HG03103 (cell line): ENCODE results near the gene PARD3B.

ENCODE experiments used
- ATAC-seq: cut with Tn5 transposase; IDR thresholded peaks from one replicate; pipeline ENCODE4 v1.9.1; 2021; ENCODE audit warnings: low read depth; ENCODE audit not compliant: unreplicated experiment

The PARD3B gene

GRCh38 chr2:205361272-205361671 is 816.0 kb downstream of the PARD3B start:
- ATAC-seq: no peak

DNA sequence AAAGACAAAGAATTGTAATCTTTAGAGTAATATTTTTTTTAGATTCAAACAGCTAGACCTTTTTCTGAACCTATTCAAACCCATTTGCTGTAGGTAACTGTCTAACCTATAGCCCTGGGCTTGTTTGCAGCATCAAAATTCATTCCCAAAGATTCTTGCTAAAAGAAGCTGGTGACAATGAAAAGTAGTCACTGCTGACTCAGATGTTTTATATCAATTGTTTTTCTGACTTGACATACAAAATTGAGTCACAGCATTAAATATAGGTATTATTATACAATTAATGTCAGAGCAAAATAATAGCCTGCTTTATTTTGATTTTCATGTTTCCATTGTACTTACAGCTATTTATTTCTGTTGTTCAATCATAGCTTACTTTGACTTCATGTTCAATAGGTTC is 816.7 kb downstream of the PARD3B start:
- no peak for ATAC-seq

- ATAC-seq: no peak
Measured at GRCh38 chr2:205364261-205364660, 819.0 kb downstream of the PARD3B start.

- ATAC-seq: no peak
Measured at GRCh38 chr2:205366336-205367060, 821.2 kb downstream of the PARD3B start.

DNA sequence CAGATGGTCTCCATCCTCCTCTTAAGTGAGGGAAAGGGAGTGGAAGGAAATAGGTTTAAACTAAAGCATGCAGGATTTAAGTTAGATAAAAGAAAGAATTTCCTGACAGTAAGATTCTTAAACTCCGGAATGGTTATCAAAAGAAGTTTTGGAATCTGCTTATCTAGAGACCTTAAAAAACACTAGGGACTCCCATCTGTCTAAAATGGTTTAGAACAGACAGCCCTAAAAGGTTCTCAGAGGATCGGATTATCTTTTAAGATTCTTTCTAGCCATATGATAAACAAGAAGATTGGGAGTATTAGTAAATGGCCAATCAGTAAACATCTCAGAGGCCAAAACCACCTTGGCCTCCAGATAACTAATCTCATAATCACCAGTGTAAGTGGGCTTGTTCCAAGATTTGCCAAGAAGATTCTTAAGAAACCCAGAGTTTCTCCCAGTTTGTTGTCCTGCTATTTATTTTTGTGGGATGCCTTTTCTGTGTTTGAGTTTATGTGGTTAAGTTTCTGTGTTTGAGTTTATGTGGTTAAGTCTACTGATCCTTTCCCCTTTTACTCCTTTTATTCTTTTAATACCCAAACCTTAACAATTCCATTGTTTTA is 822.2 kb downstream of the PARD3B start:
- ATAC-seq: no peak

- no peak for ATAC-seq
Measured at GRCh38 chr2:205369813-205370212, 824.5 kb downstream of the PARD3B start.

DNA sequence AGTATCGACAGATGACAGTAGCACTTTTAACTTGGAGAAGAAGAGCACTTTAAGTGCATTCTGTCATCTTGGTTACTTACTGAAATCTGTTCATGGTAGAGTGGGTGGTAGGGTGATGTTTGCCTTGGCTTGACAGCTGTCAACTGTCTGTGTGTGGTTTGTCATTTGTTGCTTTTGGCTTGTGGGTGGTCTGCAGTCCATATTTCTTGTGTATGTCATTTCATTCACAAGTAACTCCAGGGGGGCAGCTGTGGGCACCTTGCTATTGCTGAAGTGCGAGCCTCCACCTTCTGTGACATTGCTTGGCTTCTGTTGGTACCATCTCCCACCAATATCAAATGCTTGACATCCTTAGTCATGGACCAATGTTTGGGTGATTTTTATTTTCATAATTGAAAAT is 825.5 kb downstream of the PARD3B start:
- no peak for ATAC-seq

GRCh38 chr2:205372141-205372540 is 826.9 kb downstream of the PARD3B start:
- ATAC-seq: no peak

DNA sequence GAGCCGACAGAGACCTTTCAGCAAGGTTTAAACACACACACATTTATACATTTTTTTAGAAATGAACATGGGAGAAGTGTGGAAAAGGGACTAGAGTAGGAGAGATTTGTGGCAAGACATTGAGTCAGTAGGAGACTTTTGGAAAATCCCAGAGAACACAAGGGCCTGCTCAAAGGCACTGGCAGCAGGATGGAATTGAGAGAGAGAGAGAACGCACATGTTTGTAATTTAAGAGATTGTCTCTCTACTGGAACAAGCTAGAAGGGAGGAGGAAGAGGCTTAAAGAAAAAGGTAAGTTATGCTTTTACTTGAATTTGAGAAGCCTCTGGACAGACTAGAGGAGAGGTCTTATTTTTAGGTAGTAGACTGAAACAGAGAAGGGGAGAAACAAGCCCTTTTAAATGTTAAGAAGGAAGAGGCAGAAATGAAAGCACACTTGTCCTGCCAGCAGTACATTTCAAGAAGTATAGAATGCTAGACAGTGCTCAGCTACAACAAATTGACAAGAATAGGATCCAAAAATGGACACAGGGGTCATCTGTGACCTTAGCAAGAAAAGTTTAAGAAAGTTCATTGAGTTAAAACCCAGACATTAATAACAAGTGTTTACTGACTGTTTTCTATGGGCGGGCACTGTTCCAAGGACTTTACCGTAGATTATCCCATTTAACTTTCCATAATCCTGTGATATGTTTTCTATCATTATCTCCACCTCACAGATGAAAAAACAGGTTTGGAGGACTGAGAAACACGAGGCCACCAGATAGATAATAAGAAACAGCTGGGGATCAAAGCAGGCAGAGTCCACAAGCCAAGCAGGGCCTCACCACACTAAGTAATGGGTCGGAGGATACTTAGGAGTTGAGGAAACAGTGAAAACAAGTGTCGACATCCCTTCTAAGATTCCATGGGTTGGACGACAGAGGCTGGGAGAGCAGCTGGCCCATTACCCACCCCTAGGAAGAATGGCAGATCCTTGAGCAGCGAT is 830.5 kb downstream of the PARD3B start:
- ATAC-seq: no peak

DNA sequence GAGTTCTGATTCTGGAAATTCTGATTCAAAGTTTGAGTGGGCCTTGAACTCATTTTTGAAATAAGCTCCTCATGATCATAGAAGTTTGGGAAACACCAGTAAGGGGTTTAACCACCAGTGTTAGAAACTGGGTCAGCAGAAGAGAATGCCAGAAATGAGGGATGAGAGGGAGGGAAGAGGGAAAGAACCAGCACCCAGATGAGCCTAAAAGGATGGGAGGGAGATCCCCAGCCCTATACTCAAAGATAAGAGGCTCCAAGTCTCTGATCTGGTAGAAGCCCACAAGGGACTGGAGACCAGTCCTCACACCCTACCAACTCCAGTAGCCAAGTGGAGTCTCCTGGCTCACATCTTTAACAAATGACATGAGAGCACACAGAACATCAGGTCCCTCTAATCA is 832.0 kb downstream of the PARD3B start:
- ATAC-seq: no peak

- no peak for ATAC-seq
Measured at GRCh38 chr2:205383601-205384000, 838.3 kb downstream of the PARD3B start.

- no peak for ATAC-seq
Measured at GRCh38 chr2:205386109-205386508, 840.8 kb downstream of the PARD3B start.

DNA sequence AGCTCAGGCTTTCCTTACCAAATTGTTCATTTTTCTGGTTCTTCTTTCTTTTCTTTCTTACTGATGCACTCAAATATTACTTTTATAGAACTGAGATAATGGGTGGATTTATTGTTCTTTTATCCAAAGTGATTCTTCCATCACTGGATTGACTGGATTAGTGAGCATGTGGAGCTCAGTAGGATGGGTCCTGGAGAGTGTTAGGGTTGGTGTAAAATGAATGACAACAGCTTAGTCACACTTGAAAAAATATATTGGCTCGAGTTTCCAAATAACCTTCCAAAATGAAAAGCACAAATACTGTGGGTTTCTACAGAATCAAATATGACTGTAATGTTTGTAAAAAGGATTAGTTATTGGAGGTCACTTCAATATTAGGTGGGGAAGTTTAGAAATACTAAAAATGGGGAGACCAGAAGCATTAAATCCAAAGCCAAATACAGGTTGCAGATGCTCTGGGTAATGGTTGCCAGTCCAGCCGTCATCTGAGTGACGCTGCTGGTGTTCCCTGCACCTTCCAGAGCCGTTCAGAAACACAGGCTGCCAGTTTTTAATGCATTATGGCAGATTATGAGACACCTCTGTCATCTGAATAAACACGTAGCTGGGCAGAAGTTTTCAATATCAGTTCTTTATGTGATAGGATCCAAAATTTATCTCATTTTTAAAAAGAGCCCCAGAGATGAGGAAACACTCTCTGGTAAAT is 842.2 kb downstream of the PARD3B start:
- no peak for ATAC-seq

- ATAC-seq: no peak
Measured at GRCh38 chr2:205390866-205391265, 845.6 kb downstream of the PARD3B start.

DNA sequence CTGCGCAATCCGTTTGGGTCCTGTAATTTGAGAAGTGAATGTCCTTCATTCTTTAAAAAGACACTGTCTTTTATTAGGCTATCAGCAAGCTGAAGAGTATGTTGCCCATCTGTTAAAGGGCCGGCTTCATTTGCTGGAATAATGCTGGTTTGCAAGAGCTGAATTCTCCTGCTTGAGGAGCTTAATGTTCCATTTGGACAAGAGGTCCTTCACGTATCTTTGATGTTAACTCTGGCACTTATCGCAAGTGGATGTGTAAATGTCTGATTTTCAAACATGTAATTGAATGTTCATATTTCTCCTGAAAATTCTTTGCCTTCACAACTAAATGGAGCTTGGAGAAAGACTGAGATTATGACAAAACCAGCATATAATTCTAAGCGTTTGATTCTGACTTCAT is 856.2 kb downstream of the PARD3B start:
- ATAC-seq: no peak

DNA sequence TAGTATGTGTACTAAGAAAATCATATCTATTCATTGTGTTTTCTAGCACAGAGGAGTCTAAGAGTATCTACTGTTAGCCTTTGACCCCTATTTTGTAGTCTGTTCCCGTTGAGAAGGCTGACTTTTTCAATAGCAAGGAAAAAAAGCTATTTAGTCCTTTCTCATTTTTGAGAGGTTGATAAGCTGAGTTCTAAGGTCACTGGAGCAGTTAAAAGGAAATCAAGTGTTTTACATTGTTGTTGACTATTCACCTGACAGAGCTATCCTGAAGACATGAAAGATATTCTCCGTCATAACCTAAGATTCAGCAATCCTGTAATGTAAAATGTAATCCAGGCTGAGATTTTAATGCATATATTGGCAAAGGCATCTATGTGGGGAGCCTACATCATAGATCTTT is 856.7 kb downstream of the PARD3B start:
- no peak for ATAC-seq

GRCh38 chr2:205403244-205403825 is 858.1 kb downstream of the PARD3B start:
- no peak for ATAC-seq

GRCh38 chr2:205405194-205405593 is 859.9 kb downstream of the PARD3B start:
- ATAC-seq: no peak

- no peak for ATAC-seq
Measured at GRCh38 chr2:205405752-205406151, 860.5 kb downstream of the PARD3B start.

DNA sequence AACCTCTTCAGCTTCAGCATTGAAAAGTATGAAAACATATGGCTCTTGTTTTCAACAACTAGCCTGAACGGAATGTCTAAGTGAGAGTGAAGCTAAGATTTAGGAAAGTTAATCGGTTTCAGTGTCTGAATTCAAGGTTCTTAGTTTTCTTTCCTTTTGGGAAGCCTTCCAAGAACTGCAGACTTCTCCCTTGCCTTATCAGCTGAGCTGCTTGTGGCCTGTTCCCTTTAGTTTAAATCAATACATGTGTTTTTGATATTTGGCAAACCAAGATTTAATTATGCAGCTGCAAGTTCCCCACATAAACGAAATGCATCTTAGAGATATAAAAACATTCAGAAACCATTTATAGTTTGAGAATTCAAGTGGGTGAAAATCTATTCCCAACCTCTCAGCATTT is 862.7 kb downstream of the PARD3B start:
- no peak for ATAC-seq
